CD4-positive, alpha-beta memory T cell (primary cell): Measurements from ENCODE around the gene FMN1. TPM values are rescaled to one million over a fixed set of nuclear protein-coding genes. Genes with fewer than 3 reads are reported as not detected.

Source experiments
- CTCF ChIA-PET: fragments of 350-600 bp; sonication (Branson Sonifier 250); formaldehyde crosslinking; loops from one replicate; lab custom pipeline; 2021; ENCODE audit warnings: inconsistent platforms; ENCODE audit not compliant: partially characterized antibody; lab: Charles Lee
- POLR2A ChIA-PET: fragments of 350-600 bp; sonication (Branson Sonifier 250); formaldehyde crosslinking; loops from one replicate; lab custom pipeline; 2021; ENCODE audit not compliant: partially characterized antibody; lab: Charles Lee
- DNase-seq, 5 donors: peaks; one replicate each; pipeline versions ENCODE4 v3.0.0 to v3.0.0-alpha.2; 2020 to 2022; ENCODE audit warnings: mixed read lengths in 1 of 5
- H3K27ac ChIP-seq: one replicate; pipeline ENCODE4 v1.7.0; 2013; ENCODE audit warnings: low read depth, low read length
- H3K27me3 ChIP-seq: 2 replicates; pipeline ENCODE4 v1.7.0; 2013; ENCODE audit warnings: mild to moderate bottlenecking, low read length, moderate library complexity; ENCODE audit not compliant: insufficient read depth
- H3K36me3 ChIP-seq: 2 replicates; pipeline ENCODE4 v1.7.0; 2013; ENCODE audit warnings: mild to moderate bottlenecking, low read length, moderate library complexity; ENCODE audit not compliant: insufficient read depth
- H3K4me1 ChIP-seq: 2 replicates; pipeline ENCODE4 v1.7.0; 2013; ENCODE audit warnings: mild to moderate bottlenecking, low read length, moderate library complexity; ENCODE audit not compliant: insufficient read depth
- H3K4me3 ChIP-seq, 2 donors: one replicate each; pipeline ENCODE4 v1.7.0; 2013; ENCODE audit warnings: low read length in 2 of 2, mild to moderate bottlenecking in 1 of 2
- H3K9me3 ChIP-seq, 2 donors: one replicate each; pipeline ENCODE4 v1.7.0; 2013; ENCODE audit warnings: low read length in 2 of 2, control low read depth in 1 of 2; ENCODE audit not compliant: control insufficient read depth in 1 of 2
- H3K27ac Mint-ChIP-seq, 7 donors: one replicate each; pipeline ENCODE4 v1.8.0; 2020 to 2021; ENCODE audit warnings: mixed read lengths in 7 of 7, mild to moderate bottlenecking in 6 of 7, inconsistent platforms in 3 of 7, moderate library complexity in 3 of 7
- H3K27me3 Mint-ChIP-seq, 2 donors: one replicate each; pipeline ENCODE4 v1.8.0; 2020 to 2021; ENCODE audit warnings: mixed read lengths in 2 of 2
- H3K36me3 Mint-ChIP-seq, 2 donors: one replicate each; pipeline ENCODE4 v1.8.0; 2020 to 2021; ENCODE audit warnings: mixed read lengths in 2 of 2, inconsistent platforms in 1 of 2, mild to moderate bottlenecking in 1 of 2
- H3K4me1 Mint-ChIP-seq, 4 donors: one replicate each; pipeline ENCODE4 v1.8.0; 2020 to 2021; ENCODE audit warnings: mixed read lengths in 4 of 4, mild to moderate bottlenecking in 1 of 4
- H3K4me3 Mint-ChIP-seq, 8 donors: one replicate each; pipeline ENCODE4 v1.8.0; 2020 to 2021; ENCODE audit warnings: mixed read lengths in 8 of 8, mild to moderate bottlenecking in 7 of 8, moderate library complexity in 6 of 8, inconsistent platforms in 3 of 8
- H3K9me3 Mint-ChIP-seq, 8 donors: one replicate each; pipeline ENCODE4 v1.8.0; 2020 to 2021; ENCODE audit warnings: mixed read lengths in 8 of 8, mild to moderate bottlenecking in 5 of 8, inconsistent platforms in 3 of 8, moderate library complexity in 1 of 8
- intact Hi-C: fragments of 100-400 bp; cut with micrococcal nuclease; formaldehyde crosslinking; loops from one replicate; pipeline ENCODE4 v1.15.1; 2023
- polyA plus RNA-seq, 2 donors: library from polyadenylated mRNA; unstranded; fragments of 300-500 nt; fragmentation: Illumina TruSeq; gene quantifications; one replicate each; pipeline ENCODE4 v1.2.3, GENCODE V29; 2021
- total RNA-seq, 2 experiments: library from RNA; stranded (reverse); gene quantifications; one replicate each; pipeline ENCODE4 v1.2.3, GENCODE V29; 2021

FMN1 gene
- total and polyA plus RNA-seq, 4 experiments from 2014 or later, result 0.02 to 0.84 (median 0.38) TPM

DNA sequence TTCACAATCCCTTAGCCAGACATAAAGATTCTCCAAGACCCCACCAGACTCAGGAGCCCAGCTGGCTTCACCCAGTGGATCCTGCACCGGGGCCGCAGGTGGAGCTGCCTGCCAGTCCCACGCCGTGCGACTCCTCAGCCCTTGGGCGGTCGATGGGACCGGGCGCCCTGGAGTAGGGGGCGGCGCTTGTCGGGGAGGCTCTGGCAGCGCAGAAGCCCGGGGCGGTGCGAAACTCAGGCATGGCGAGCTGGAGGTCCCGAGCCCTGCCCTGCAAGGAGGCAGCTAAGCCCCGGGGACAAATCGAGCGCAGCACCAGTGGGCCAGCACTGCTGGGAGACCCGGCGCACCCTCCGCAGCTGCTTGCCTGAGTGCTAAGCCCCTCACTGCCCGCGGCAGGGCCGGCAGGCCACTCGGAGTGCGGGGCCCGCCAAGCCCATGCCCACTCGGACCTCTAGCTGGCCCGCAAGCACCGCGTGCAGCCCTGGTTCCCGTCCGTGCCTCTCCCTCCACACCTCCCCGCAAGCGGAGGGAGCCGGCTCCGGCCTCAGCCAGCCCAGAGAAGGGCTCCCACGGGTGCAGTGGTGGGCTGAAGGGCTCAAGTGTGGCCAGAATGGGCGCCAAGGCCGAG, 175.0 kb downstream of the FMN1 start:
- Mint-ChIP-seq H3K27ac (no peak overlapping the region), H3K4me1 (peaks cover 0 to 28% (median 0%) of the 10 kb centered on the region in 4 donors), H3K36me3 (no peaks in the 10 kb centered on the region), H3K9me3 (peaks cover 0 to 2% (median 0%) of the 10 kb centered on the region in 8 donors), H3K4me3 (no peak overlapping the region), H3K27me3 (no peaks in the 10 kb centered on the region)
- ChIA-PET CTCF (no interaction called here), POLR2A (no interaction called here)
- Histone ChIP-seq H3K4me1 (no peaks in the 10 kb centered on the region), H3K9me3 (no peaks in the 10 kb centered on the region), H3K4me3 (no peak overlapping the region), H3K27me3 (no peaks in the 10 kb centered on the region), H3K36me3 (no peaks in the 10 kb centered on the region), H3K27ac (no peak overlapping the region)
- intact Hi-C loops, result no loop called here
- no peak for DNase-seq

DNA sequence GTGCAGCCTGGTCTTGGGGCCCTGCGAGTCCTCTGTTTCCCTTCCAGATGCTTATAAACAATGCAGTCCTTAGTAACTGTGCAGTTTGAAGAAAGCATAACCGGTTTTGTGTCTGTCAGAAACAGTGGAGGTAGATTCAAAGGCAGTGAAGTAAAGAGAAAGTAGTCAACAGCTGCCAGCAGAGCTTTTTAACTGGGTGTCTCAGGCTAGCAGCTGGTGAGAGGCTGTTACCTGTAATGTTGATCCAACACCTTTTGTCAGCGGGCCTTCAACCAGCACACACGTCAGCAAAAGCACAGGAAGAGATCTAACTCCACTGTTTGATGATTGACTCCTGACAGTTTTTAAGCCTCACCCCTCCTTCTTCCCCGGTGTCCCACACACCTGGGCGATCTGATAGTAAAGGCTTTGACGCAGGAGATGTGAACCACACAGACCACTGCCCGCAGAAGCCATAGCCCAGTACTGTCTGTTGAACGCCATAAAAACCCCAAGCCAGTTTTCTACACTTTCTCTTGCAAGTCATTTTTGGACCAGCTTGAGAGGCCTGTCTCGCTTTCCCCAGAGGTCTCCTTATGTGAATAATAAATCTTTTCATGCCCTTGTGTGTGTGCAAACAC, 178.0 kb downstream of the FMN1 start:
- Histone ChIP-seq H3K36me3 (no peaks in the 10 kb centered on the region), H3K27me3 (no peaks in the 10 kb centered on the region), H3K4me1 (no peaks in the 10 kb centered on the region), H3K4me3 (no peak overlapping the region), H3K27ac (no peak overlapping the region), H3K9me3 (no peaks in the 10 kb centered on the region)
- Mint-ChIP-seq H3K36me3 (no peaks in the 10 kb centered on the region), H3K4me1 (peaks cover 0 to 19% (median 0%) of the 10 kb centered on the region in 4 donors), H3K27ac (peak overlapping the region in 1 of 7 donors; percentile 58), H3K27me3 (no peaks in the 10 kb centered on the region), H3K4me3 (no peak overlapping the region), H3K9me3 (peaks cover 0 to 2% (median 0%) of the 10 kb centered on the region in 8 donors)
- peak in 1 of 5 donors; percentile 43 for DNase-seq
- ChIA-PET POLR2A (no interaction called here), CTCF (no interaction called here)
- intact Hi-C loops, result no loop called here

DNA sequence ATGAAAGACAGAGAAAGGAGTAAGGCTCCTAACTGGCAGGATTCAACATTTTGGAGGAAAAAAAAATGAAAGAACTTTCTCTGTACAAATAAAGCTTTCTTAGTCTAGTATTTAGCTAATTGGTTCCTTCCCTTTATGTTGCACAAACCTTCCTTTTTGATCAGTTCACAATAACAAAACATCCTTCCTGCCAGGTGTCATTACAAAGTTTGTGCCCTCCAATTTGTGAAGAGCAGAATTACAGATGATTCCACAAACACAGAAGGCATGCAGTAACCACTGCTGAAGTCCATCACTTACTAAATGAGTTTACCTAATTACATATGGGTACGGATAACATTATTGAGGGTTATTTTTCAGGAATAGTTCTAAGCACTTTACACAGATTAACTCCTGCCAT, 179.9 kb downstream of the FMN1 start:
- DNase-seq, result no peak
- Mint-ChIP-seq H3K9me3 (no peaks in the 10 kb centered on the region), H3K4me1 (peaks cover 0 to 16% (median 0%) of the 10 kb centered on the region in 4 donors), H3K27ac (no peak overlapping the region), H3K4me3 (no peak overlapping the region), H3K36me3 (no peaks in the 10 kb centered on the region), H3K27me3 (no peaks in the 10 kb centered on the region)
- no peaks in the 10 kb centered on the region for H3K27me3 ChIP-seq
- H3K36me3 ChIP-seq, result no peaks in the 10 kb centered on the region
- H3K27ac ChIP-seq, result no peak overlapping the region
- no peaks in the 10 kb centered on the region for H3K4me1 ChIP-seq
- no peaks in the 10 kb centered on the region for H3K9me3 ChIP-seq
- no peak overlapping the region for H3K4me3 ChIP-seq
- CTCF ChIA-PET, result no interaction called here
- intact Hi-C loops, result no loop called here
- POLR2A ChIA-PET, result no interaction called here

DNA sequence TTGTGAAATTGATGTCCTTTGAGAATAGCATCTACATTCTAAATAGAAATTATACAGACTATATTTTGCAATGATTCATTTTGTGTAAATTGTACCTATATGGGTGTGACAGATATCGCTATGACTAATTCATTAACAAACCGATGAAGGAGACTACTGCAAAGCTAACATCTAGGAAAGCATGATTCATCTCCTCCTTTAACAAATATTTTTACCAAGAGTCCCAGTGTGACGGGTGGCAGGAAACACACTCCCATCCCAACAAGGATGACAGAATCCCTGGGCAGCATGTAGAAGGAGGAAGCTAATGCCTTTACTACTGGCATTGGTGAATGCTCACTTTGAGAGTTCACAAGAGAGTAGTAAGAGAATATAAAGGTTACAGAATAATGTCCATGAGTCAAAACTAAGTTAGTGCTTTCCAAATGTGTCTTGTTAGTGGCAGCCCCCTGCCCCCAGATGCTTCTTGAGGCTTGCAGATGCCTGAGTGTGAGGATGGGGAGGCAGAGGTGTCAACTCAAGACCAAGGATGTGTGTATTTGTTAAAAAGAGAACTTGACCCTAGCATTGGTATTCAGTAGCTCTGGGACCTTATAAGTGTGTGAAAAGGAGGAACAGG, 180.6 kb downstream of the FMN1 start:
- no peaks in the 10 kb centered on the region for H3K27me3 ChIP-seq
- no peaks in the 10 kb centered on the region for H3K36me3 ChIP-seq
- intact Hi-C loops, result no loop called here
- H3K4me1 ChIP-seq, result no peaks in the 10 kb centered on the region
- H3K9me3 Mint-ChIP-seq, result peaks cover 0 to 2% (median 0%) of the 10 kb centered on the region in 8 donors
- peaks cover 0 to 20% (median 0%) of the 10 kb centered on the region in 4 donors for H3K4me1 Mint-ChIP-seq
- CTCF ChIA-PET, result no interaction called here
- DNase-seq, result no peak
- H3K4me3 Mint-ChIP-seq, result no peak overlapping the region
- H3K36me3 Mint-ChIP-seq, result no peaks in the 10 kb centered on the region
- H3K9me3 ChIP-seq, result no peaks in the 10 kb centered on the region
- H3K27me3 Mint-ChIP-seq, result no peaks in the 10 kb centered on the region
- POLR2A ChIA-PET, result no interaction called here
- no peak overlapping the region for H3K4me3 ChIP-seq
- H3K27ac ChIP-seq, result no peak overlapping the region
- no peak overlapping the region for H3K27ac Mint-ChIP-seq

DNA sequence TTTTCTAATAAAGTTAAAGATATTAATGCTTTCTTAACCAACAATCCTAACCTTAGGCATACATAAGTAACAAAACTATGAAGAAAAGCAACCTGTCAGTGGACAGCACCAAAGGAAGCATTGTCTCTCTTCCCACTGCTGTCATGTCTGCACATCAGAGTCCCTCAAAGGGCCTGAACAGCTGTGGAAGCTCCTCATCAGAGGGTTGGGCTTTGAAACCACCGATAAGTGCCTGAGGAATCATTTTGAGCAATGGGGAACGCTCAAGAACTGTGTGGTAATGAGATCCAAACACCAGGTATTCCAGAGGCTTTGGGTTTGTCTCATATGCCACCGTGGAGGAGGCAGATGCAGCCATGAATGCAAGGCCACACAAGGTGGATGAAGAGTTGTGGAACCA, 182.5 kb downstream of the FMN1 start:
- no peaks in the 10 kb centered on the region for H3K4me1 ChIP-seq
- no peak overlapping the region for H3K4me3 ChIP-seq
- Mint-ChIP-seq H3K27ac (peak overlapping the region in 1 of 7 donors; percentile 5), H3K4me3 (no peak overlapping the region), H3K36me3 (no peaks in the 10 kb centered on the region), H3K4me1 (peaks cover 0 to 24% (median 0%) of the 10 kb centered on the region in 4 donors), H3K9me3 (peaks cover 0 to 2% (median 0%) of the 10 kb centered on the region in 8 donors), H3K27me3 (peaks cover 0 to 1% of the 10 kb centered on the region in 2 donors)
- DNase-seq, result no peak
- H3K27me3 ChIP-seq, result no peaks in the 10 kb centered on the region
- CTCF ChIA-PET, result no interaction called here
- POLR2A ChIA-PET, result no interaction called here
- intact Hi-C loops, result no loop called here
- H3K36me3 ChIP-seq, result no peaks in the 10 kb centered on the region
- no peak overlapping the region for H3K27ac ChIP-seq
- H3K9me3 ChIP-seq, result no peaks in the 10 kb centered on the region

DNA sequence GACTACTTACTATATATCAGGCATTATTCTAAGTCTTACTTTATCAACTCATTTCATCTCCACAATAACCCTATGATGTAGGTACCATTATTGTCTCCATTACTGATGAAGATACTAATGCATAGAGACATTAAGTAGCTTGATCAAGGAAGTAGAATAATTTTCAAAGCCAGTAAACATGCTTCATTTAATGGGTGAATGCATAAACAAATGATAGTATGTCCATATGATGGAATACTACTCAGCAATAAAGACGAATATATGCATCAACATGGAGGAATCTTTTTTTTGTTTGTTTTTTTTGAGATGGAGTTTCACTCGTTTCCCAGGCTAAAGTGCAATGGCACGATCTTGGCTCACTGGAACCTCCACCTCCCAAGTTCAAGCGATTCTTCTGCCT, 184.9 kb downstream of the FMN1 start:
- H3K27ac Mint-ChIP-seq, result no peak overlapping the region
- H3K9me3 Mint-ChIP-seq, result peaks cover 0 to 3% (median 0%) of the 10 kb centered on the region in 8 donors
- Histone ChIP-seq H3K27ac (no peak overlapping the region), H3K9me3 (no peaks in the 10 kb centered on the region), H3K27me3 (no peaks in the 10 kb centered on the region), H3K4me3 (no peak overlapping the region), H3K4me1 (no peaks in the 10 kb centered on the region), H3K36me3 (no peaks in the 10 kb centered on the region)
- peaks cover 0 to 14% (median 0%) of the 10 kb centered on the region in 4 donors for H3K4me1 Mint-ChIP-seq
- no peaks in the 10 kb centered on the region for H3K36me3 Mint-ChIP-seq
- CTCF ChIA-PET, result no interaction called here
- POLR2A ChIA-PET, result no interaction called here
- H3K4me3 Mint-ChIP-seq, result no peak overlapping the region
- intact Hi-C loops, result no loop called here
- DNase-seq, result no peak
- peaks cover 4 to 7% of the 10 kb centered on the region in 2 donors for H3K27me3 Mint-ChIP-seq

DNA sequence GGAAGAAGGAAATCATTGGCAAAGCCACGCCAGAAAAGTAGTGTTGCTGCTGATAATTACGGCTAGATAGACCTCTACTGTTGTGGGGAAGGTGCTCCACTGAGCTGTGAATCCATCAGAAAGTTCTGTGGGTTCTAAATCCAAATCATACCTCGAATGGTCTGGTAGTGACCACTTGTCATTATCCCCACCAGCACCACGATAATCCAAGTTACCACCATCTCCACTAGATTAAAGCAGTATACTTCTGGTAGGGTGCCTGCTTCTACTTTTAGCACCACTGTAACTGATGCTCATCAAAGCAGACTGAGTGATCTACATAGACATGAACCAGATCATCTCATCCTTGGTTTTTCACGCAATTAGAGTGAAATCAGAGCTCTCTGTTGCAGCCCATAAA, 185.5 kb downstream of the FMN1 start:
- Histone ChIP-seq H3K4me1 (no peaks in the 10 kb centered on the region), H3K9me3 (no peaks in the 10 kb centered on the region), H3K27me3 (no peaks in the 10 kb centered on the region), H3K4me3 (no peak overlapping the region), H3K27ac (no peak overlapping the region), H3K36me3 (no peaks in the 10 kb centered on the region)
- peak overlapping the region in 1 of 7 donors; percentile 11 for H3K27ac Mint-ChIP-seq
- peaks cover 0 to 14% (median 0%) of the 10 kb centered on the region in 4 donors for H3K4me1 Mint-ChIP-seq
- H3K9me3 Mint-ChIP-seq, result peaks cover 0 to 3% (median 0%) of the 10 kb centered on the region in 8 donors
- H3K27me3 Mint-ChIP-seq, result peaks cover 4 to 7% of the 10 kb centered on the region in 2 donors
- intact Hi-C loops, result no loop called here
- H3K36me3 Mint-ChIP-seq, result no peaks in the 10 kb centered on the region
- ChIA-PET POLR2A (no interaction called here), CTCF (no interaction called here)
- DNase-seq, result no peak
- H3K4me3 Mint-ChIP-seq, result no peak overlapping the region
